Measurements from ENCODE around the gene BMPR1B. TPM values are rescaled to one million over a fixed set of nuclear protein-coding genes. Genes with fewer than 3 reads are reported as not detected.

BMPR1B gene
- total and polyA plus RNA-seq, 10 donors, result 0.12 to 2.4 (median 1.2) TPM

- H3K27ac ChIP-seq, result no peak overlapping the region
- H3K4me1 ChIP-seq, result peaks cover 0 to 9% (median 0%) of the 10 kb centered on the region in 6 donors
- H3K27me3 ChIP-seq (replicated peaks in 1 of 7), result no peaks in the 10 kb centered on the region
- no peaks in the 10 kb centered on the region for H3K9me3 ChIP-seq
- no peaks in the 10 kb centered on the region for H3K36me3 ChIP-seq
- intact Hi-C loops (cut with DNase I; ENCODE audit: low total_unique reads), result no loop called here
- no peak for DNase-seq
- no peak for TF ChIP-seq CTCF (IDR thresholded peaks at IDR 0.05 in 8 of 11, conservative IDR thresholded peaks at IDR 0.05 in 3 of 11)
- no peak for TF ChIP-seq POLR2A (IDR thresholded peaks at IDR 0.05)
- TF ChIP-seq POLR2AphosphoS5 (IDR thresholded peaks at IDR 0.05), result no peak
- 76 to 92% (median 80%) methylated on average over 5 of the region's 5 CpGs for WGBS, 5 donors
- H3K4me3 ChIP-seq, result no peak overlapping the region
These were observed 265.4 kb downstream of the BMPR1B start for GRCh38 chr4:95023110-95023509.

- H3K36me3 ChIP-seq, result no peaks in the 10 kb centered on the region
- no peak for DNase-seq
- no peak overlapping the region for H3K4me3 ChIP-seq
- no peaks in the 10 kb centered on the region for H3K27me3 ChIP-seq (replicated peaks in 1 of 7)
- peaks cover 0 to 9% (median 3%) of the 10 kb centered on the region in 8 donors for H3K9me3 ChIP-seq
- H3K27ac ChIP-seq, result no peak overlapping the region
- TF ChIP-seq POLR2AphosphoS5 (IDR thresholded peaks at IDR 0.05) (no peak), CTCF (IDR thresholded peaks at IDR 0.05 in 8 of 11, conservative IDR thresholded peaks at IDR 0.05 in 3 of 11) (no peak), POLR2A (IDR thresholded peaks at IDR 0.05) (no peak)
- H3K4me1 ChIP-seq, result no peaks in the 10 kb centered on the region
- intact Hi-C loops (cut with DNase I; ENCODE audit: low total_unique reads), result no loop called here
These were observed 270.3 kb downstream of the BMPR1B start for GRCh38 chr4:95027905-95028618.

GRCh38 chr4:95038791-95039190 is 281.0 kb downstream of the BMPR1B start:
- TF ChIP-seq CTCF (IDR thresholded peaks at IDR 0.05 in 8 of 11, conservative IDR thresholded peaks at IDR 0.05 in 3 of 11), result no peak
- TF ChIP-seq POLR2A (IDR thresholded peaks at IDR 0.05), result no peak
- TF ChIP-seq POLR2AphosphoS5 (IDR thresholded peaks at IDR 0.05), result no peak
- H3K27ac ChIP-seq, result no peak overlapping the region
- no peaks in the 10 kb centered on the region for H3K4me1 ChIP-seq
- H3K36me3 ChIP-seq, result no peaks in the 10 kb centered on the region
- DNase-seq, result no peak
- H3K27me3 ChIP-seq (replicated peaks in 1 of 7), result no peaks in the 10 kb centered on the region
- intact Hi-C loops (cut with DNase I; ENCODE audit: low total_unique reads), result no loop called here
- 92 to 96% (median 96%) methylated on average over 4 of the region's 4 CpGs for WGBS, 5 donors
- H3K9me3 ChIP-seq, result peaks cover 0 to 6% (median 0%) of the 10 kb centered on the region in 8 donors
- H3K4me3 ChIP-seq, result no peak overlapping the region

GRCh38 chr4:95044324-95044837 is 286.6 kb downstream of the BMPR1B start:
- Histone ChIP-seq H3K4me3 (no peak overlapping the region), H3K27ac (no peak overlapping the region), H3K27me3 (replicated peaks in 1 of 7) (no peaks in the 10 kb centered on the region), H3K4me1 (no peaks in the 10 kb centered on the region), H3K36me3 (no peaks in the 10 kb centered on the region), H3K9me3 (no peaks in the 10 kb centered on the region)
- intact Hi-C loops (cut with DNase I; ENCODE audit: low total_unique reads), result no loop called here
- WGBS, 5 donors, result 53 to 76% (median 60%) methylated on average over 5 of the region's 5 CpGs
- no peak for DNase-seq
- TF ChIP-seq CTCF (IDR thresholded peaks at IDR 0.05 in 8 of 11, conservative IDR thresholded peaks at IDR 0.05 in 3 of 11) (no peak), POLR2A (IDR thresholded peaks at IDR 0.05) (no peak), POLR2AphosphoS5 (IDR thresholded peaks at IDR 0.05) (no peak)
